Posterior vena cava (tissue), 2 donors: ENCODE results near the gene ASNS. TPM values are rescaled to one million over a fixed set of nuclear protein-coding genes. Genes with fewer than 3 reads are reported as not detected.

ENCODE experiments used
- DNase-seq: peaks from one replicate; pipeline ENCODE4 v3.0.0-alpha.2; 2020; ENCODE audit warnings: low spot score
- intact Hi-C, 2 donors: fragments of 100-400 bp; cut with DNase I; formaldehyde crosslinking; loops; one replicate each; pipeline versions ENCODE4 v1.14.1 to v1.14.2; 2022 to 2023
- total RNA-seq, 2 donors: library from RNA; stranded (reverse); fragmentation: NEBNext Ultra II Directional; extraction: Animal tissue kit (Norgen Biotek cat#: 25700); gene quantifications; one replicate each; pipeline ENCODE4 v1.2.1, GENCODE V29; 2021
- donor health status: DM: yes; HTN: yes; CAD: no.
- donor health status: DM: yes; HTN: yes; CAD: no.

The ASNS gene
- total RNA-seq, 2 donors from 2014 or later: 30.7 to 42.5 TPM

GRCh38 chr7:97846945-97847344, 25.3 kb downstream of the ASNS start:
- intact Hi-C loops: no loop called here
- DNase-seq: no peak

DNA sequence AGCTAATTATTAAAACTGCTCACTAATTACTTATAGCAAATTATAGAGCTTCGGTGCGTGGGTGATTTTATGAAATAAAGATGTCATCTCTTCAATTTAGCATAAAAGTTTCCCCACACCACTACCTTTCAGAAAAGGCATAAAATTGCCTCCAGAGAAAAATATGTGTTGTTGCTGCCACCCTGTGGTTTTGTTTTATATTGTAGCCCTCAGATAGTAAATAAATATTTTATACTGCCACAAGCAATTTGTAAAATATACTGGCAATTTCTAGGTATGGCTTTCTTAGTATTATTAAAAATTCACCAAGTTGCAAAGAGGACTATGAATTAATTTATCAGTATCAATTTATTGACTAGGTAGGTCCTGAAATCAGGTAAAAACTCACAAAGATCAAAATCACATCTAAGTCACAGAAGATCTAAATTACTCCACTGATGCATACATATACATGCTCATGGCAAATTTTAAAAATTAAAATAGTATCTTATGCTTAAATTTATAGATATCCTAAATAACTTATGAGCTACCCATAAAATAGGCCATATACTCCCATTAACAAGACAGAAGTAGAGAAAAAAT, 26.5 kb downstream of the ASNS start:
- DNase-seq: no peak
- intact Hi-C loops: no loop called here

GRCh38 chr7:97844036-97844435, 28.2 kb downstream of the ASNS start:
- intact Hi-C loops: no loop called here
- DNase-seq: no peak

- no peak for DNase-seq
- intact Hi-C loops: no loop called here
Observed at GRCh38 chr7:97842772-97843345, 29.3 kb downstream of the ASNS start.

DNA sequence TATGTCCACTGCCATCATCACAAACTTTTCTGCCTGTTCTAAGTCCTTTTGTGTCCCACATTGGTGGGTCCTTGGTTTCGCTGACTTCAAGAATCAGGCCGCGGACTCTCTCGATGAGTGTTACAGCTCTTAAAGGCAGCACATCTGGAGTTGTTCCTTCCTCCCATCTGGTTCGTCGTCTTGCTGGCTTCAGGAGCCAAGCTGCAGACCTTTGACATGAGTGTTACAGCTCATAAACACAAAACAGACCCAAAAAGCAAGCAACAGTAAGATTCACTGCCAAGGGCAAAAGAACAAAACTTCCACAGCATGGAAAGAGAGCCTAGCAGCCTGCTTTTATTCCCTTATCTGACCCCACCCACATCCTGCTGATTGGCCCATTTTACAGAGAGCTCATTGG, 30.2 kb downstream of the ASNS start:
- no peak for DNase-seq
- intact Hi-C loops: no loop called here

GRCh38 chr7:97835296-97836138, 36.7 kb downstream of the ASNS start:
- intact Hi-C loops: no loop called here
- DNase-seq: peak; percentile 84

DNA sequence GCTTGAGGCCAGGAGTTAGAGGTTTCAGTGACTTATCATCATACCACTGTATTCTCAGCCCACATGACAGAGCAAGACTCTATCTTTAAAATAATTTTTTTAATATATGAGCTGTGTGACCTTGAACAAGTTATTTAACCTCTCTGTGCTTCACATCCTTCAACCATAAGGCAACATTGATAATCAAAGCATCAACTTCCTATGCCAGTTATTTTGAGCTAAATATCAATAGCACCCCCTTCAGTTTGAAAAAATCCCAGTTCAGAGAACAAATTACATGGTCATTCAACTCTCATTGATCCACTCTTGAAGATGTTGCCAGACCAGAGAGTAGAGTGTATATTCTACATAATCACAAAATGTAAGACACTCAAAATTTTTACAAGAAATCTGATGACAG, 53.0 kb downstream of the ASNS start:
- no peak for DNase-seq
- intact Hi-C loops: no loop called here

DNA sequence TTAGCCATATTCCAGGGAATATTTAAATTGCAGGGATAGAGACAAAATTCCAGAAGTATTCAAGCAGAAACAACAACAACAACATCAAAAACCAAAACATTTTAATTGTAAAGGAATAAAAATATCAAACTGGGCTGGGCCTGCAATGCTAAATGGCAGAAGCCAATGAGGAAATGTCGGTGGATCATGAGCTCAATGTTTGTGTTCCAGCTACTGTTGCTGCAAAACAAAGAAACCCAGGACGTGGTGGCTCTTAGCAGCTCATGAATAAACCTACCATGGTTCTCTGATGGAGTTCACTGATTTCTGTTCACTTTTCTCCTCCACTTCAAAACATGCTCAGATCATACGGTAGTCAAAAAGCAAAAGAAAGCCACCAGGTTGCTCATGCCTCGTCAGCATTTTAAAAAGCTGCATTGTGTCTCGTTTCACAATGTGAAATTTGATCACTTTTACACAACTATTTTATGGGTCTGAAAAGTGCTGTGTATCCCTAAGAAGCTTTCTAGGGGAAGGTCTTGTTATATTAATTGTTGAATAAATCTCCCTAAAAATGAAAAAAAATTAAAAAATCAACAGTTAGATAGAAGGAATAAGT, 54.0 kb downstream of the ASNS start:
- no peak for DNase-seq
- intact Hi-C loops: no loop called here

Other genes with a start within 250 kb of the ASNS start
- gene TAC1, start 140.3 kb downstream of the ASNS start, total RNA-seq: under 1 TPM in 1 of 2 donors, not detected in 1; 0.19 TPM
- not detected for gene OCM2, start 117.8 kb upstream of the ASNS start, total RNA-seq
- 10 to 100 TPM; 13.0 to 17.9 TPM for gene LMTK2, start 234.5 kb upstream of the ASNS start, total RNA-seq